Measurements from ENCODE around the gene SCG3.
"Not testable (repeated sequence)": the region's sequence is repeated elsewhere in the genome, so short reads cannot be mapped to it uniquely, and the experiment has no call there.

The SCG3 gene

DNA sequence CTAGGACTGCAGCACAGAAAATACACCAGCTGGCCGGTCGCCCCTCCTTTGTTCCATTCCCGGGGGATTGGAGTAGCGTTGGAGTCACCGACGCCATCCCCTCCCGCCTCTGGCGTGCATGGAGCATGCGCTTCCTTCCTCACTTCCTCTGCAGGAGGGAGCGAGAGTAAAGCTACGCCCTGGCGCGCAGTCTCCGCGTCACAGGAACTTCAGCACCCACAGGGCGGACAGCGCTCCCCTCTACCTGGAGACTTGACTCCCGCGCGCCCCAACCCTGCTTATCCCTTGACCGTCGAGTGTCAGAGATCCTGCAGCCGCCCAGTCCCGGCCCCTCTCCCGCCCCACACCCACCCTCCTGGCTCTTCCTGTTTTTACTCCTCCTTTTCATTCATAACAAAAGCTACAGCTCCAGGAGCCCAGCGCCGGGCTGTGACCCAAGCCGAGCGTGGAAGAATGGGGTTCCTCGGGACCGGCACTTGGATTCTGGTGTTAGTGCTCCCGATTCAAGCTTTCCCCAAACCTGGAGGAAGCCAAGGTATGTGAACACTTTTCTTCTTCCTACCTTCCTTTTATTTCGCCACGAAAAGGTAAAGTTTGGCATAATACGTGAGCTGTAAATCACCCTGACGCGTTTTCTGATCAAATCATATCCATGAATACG is at the start of gene SCG3:
Gene SCG3 (plus strand): TSS at position 201 of the 661 bp plus-strand sequence. CDS start 253 bp downstream, at position 454.
- TF ChIP-seq ZNF274 (IDR thresholded peaks at IDR 0.05; ENCODE audit: low read depth, low read length), result no peak
- H3K4me3 ChIP-seq (ENCODE audit: low read length), result no peak within 1 kb of the TSS

GRCh38 chr15:51634591-51635198 is 46.6 kb upstream of the SCG3 start:
- H3K4me3 ChIP-seq (ENCODE audit: low read length), result no peak overlapping the region
- no peak for TF ChIP-seq ZNF274 (IDR thresholded peaks at IDR 0.05; ENCODE audit: low read depth, low read length)

DNA sequence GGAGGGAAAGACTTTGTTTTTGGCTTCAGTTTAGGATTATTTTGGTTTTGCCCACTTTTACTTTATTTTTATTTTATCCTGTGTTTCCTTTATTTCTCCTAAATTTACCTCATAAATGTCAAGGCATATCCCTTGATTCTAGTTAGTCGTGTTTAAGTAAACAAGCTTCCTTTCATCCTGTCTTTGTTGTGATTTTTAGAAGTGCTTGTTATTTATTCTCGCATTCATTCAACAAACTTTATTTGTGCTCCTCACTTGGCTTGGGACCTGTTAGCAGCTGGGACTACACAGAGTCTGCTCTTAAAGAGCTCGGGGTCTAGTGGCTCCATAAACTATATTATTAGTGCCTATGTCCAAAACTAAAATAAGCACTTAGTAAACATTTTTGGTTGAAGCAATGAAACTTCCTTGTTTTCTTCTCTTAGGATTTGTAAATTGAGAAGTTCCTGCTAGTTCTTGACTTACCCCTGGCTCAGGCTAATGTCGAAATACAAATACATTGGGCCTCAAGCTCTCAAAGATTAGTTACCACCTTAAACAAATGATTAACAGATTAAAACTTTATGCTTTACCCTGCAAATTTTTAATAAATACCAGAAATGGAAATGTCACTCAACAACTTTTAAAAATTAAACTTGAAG is 39.7 kb upstream of the SCG3 start:
- H3K4me3 ChIP-seq (ENCODE audit: low read length), result no peak overlapping the region
- no peak for TF ChIP-seq ZNF274 (IDR thresholded peaks at IDR 0.05; ENCODE audit: low read depth, low read length)

- no peak for TF ChIP-seq ZNF274 (IDR thresholded peaks at IDR 0.05; ENCODE audit: low read depth, low read length)
- no peak overlapping the region for H3K4me3 ChIP-seq (ENCODE audit: low read length)
Observed at GRCh38 chr15:51642696-51643095, 38.6 kb upstream of the SCG3 start.

GRCh38 chr15:51647128-51647562 is 34.2 kb upstream of the SCG3 start:
- TF ChIP-seq ZNF274 (IDR thresholded peaks at IDR 0.05; ENCODE audit: low read depth, low read length), result no peak
- H3K4me3 ChIP-seq (ENCODE audit: low read length), result no peak overlapping the region

GRCh38 chr15:51648101-51648500 is 33.2 kb upstream of the SCG3 start:
- H3K4me3 ChIP-seq (ENCODE audit: low read length), result not testable (repeated sequence)

DNA sequence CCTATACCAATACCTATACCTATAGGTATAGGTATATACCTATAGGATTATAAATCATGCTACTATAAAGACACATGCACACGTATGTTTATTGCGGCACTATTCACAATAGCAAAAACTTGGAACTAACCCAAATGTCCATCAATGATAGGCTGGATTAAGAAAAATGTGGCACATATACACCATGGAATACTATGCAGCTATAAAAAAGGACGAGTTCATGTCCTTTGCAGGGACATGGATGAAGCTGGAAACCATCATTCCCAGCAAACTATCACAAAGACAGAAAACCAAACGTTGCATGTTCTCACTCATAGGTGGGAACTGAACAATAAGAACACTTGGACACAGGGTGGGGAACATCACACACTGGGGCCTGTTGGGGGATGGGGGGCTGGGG is 32.7 kb upstream of the SCG3 start:
- not testable (repeated sequence) for H3K4me3 ChIP-seq (ENCODE audit: low read length)

DNA sequence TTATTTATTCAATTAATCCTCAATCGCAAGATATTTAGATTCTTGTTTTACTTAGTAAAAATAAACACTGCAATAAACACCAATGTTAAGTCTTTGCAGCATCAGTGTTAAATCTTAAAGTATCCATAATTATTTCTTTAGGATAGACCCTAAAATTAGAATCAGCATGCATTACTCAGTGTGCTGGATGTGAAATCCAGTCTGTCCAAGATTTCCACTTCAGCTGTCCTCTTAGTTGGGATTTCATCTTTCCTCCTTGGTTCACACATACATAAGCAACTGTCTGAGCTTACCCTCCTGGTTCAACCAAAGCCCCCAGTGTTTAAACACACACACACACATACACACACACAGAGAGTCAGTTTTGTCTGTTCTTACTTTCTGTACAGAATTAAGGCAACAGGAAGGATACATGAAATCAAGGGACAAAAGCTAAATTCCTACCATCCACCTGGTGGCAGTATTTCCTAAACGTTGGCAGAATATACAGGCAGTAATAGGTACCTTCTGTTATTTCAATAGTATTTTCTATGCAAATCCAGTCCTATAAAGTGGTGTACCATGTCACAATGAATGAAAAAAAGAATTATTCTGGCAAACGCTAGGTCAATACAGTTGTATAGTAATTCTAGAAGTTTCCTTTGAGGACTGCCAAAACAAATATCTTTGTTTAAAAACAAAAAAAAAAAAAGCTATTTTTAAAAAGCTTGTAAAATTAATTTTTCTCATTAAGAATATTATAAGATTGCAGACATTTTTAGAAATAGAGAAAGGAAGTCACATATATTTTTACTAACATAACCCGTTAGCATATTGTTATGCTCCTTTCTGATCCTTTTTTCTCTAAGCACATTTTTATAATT is 31.4 kb upstream of the SCG3 start:
- H3K4me3 ChIP-seq (ENCODE audit: low read length), result no peak overlapping the region
- TF ChIP-seq ZNF274 (IDR thresholded peaks at IDR 0.05; ENCODE audit: low read depth, low read length), result no peak

- TF ChIP-seq ZNF274 (IDR thresholded peaks at IDR 0.05; ENCODE audit: low read depth, low read length), result no peak
- H3K4me3 ChIP-seq (ENCODE audit: low read length), result no peak overlapping the region
Observed at GRCh38 chr15:51652084-51652668, 29.1 kb upstream of the SCG3 start.

DNA sequence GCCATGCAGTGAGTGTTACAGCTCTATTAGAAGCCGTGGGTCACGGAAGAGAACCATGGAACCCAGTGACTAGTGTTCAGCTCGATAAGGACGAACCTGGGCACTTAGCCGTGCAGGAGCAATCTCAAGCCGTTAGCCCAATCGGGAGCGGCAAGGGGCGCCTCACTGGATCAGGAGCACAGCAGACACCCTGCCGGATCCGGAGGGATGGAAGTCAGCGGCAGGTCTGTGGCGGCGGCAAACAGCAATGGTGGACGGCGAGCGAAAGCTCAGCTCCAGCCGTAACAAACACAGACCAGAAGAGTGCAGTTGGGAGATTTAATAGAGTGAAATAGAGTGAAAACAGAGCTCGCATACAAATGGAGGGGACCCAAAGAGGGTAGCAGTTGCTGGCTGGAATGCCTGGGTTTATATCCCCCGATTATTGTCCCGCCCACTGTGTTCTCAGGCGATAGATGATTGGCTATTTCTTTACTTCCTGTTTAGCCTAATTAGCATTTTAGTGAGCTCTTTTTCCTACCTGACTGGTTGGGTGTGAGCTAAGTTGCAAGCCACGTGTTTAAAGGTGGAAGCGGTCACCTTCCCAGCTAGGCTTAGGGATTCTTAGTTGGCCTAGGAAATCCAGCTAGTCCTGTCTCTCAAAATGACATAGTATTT is 25.8 kb upstream of the SCG3 start:
- H3K4me3 ChIP-seq (ENCODE audit: low read length), result not testable (repeated sequence)

GRCh38 chr15:51658664-51659063 is 22.6 kb upstream of the SCG3 start:
- TF ChIP-seq ZNF274 (IDR thresholded peaks at IDR 0.05; ENCODE audit: low read depth, low read length), result no peak
- H3K4me3 ChIP-seq (ENCODE audit: low read length), result no peak overlapping the region

DNA sequence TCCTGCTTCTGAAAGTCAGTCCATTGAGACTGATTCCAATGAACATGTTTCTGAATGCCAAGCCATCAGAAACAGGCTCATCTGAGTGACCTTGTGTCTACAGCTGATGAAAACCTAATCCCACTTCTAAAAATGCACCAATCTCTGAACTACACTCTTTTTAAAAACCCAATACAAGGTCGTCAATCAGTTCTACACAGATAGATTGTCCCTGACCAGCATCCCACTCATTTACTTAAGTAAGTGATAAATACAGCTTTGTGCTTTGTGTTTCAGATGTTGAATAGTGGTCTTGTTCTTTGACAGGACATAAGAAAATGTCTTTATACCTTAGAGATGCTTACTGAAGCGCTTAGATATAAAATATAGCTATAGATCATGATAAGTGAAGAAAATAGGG is 20.2 kb upstream of the SCG3 start:
- H3K4me3 ChIP-seq (ENCODE audit: low read length), result no peak overlapping the region
- no peak for TF ChIP-seq ZNF274 (IDR thresholded peaks at IDR 0.05; ENCODE audit: low read depth, low read length)

GRCh38 chr15:51667478-51667877 is 13.8 kb upstream of the SCG3 start:
- no peak overlapping the region for H3K4me3 ChIP-seq (ENCODE audit: low read length)
- no peak for TF ChIP-seq ZNF274 (IDR thresholded peaks at IDR 0.05; ENCODE audit: low read depth, low read length)

GRCh38 chr15:51668446-51668845 is 12.9 kb upstream of the SCG3 start:
- no peak overlapping the region for H3K4me3 ChIP-seq (ENCODE audit: low read length)
- TF ChIP-seq ZNF274 (IDR thresholded peaks at IDR 0.05; ENCODE audit: low read depth, low read length), result no peak

Data from GM08714 (cell line).